Activated T-helper 1 cell treated with anti-CD3 and anti-CD28 coated beads, Interleukin-2, amount 50 U/mL, for 16 hours (primary cell): ENCODE data around the gene SH3BGRL2.
"Not testable (repeated sequence)": the region's sequence is repeated elsewhere in the genome, so short reads cannot be mapped to it uniquely, and the experiment has no call there.

Experiments used
- DNase-seq, 2 donors: peaks; one replicate each; pipeline ENCODE4 v3.0.0-alpha.2; 2020; ENCODE audit warnings: low read depth in 1 of 2, low spot score in 1 of 2

The SH3BGRL2 gene

GRCh38 chr6:79648328-79648727 is 17.2 kb downstream of the SH3BGRL2 start:
- no peak for DNase-seq

GRCh38 chr6:79649016-79649415 is 17.9 kb downstream of the SH3BGRL2 start:
- no peak for DNase-seq

GRCh38 chr6:79650950-79651349 is 19.8 kb downstream of the SH3BGRL2 start:
- DNase-seq = no peak

GRCh38 chr6:79656134-79656533 is 25.0 kb downstream of the SH3BGRL2 start:
- no peak for DNase-seq

GRCh38 chr6:79657238-79657637 is 26.1 kb downstream of the SH3BGRL2 start:
- no peak for DNase-seq

- not testable (repeated sequence) for DNase-seq
Measured at GRCh38 chr6:79663655-79664054, 32.5 kb downstream of the SH3BGRL2 start.

- no peak for DNase-seq
Measured at GRCh38 chr6:79665725-79666551, 34.8 kb downstream of the SH3BGRL2 start.

GRCh38 chr6:79666634-79667033 is 35.5 kb downstream of the SH3BGRL2 start:
- no peak for DNase-seq

GRCh38 chr6:79668381-79668780 is 37.3 kb downstream of the SH3BGRL2 start:
- no peak for DNase-seq

- no peak for DNase-seq
Measured at GRCh38 chr6:79669766-79670165, 38.6 kb downstream of the SH3BGRL2 start.

GRCh38 chr6:79670789-79671188 is 39.7 kb downstream of the SH3BGRL2 start:
- DNase-seq = no peak

- DNase-seq = peak in 1 of 2 donors; percentile 5
Measured at GRCh38 chr6:79671600-79672266, 40.6 kb downstream of the SH3BGRL2 start.

- DNase-seq = no peak
Measured at GRCh38 chr6:79672631-79673111, 41.5 kb downstream of the SH3BGRL2 start.

GRCh38 chr6:79673947-79674346 is 42.8 kb downstream of the SH3BGRL2 start:
- DNase-seq = no peak

- no peak for DNase-seq
Measured at GRCh38 chr6:79676785-79677736, 45.9 kb downstream of the SH3BGRL2 start.

- not testable (repeated sequence) for DNase-seq
Measured at GRCh38 chr6:79682682-79683081, 51.6 kb downstream of the SH3BGRL2 start.

- DNase-seq = no peak
Measured at GRCh38 chr6:79684876-79685275, 53.7 kb downstream of the SH3BGRL2 start.

GRCh38 chr6:79686707-79687309 is 55.7 kb downstream of the SH3BGRL2 start:
- DNase-seq = no peak

GRCh38 chr6:79687759-79688158 is 56.6 kb downstream of the SH3BGRL2 start:
- DNase-seq = no peak

GRCh38 chr6:79694156-79694555 is 63.0 kb downstream of the SH3BGRL2 start:
- no peak for DNase-seq
